Activated gamma-delta T cell treated with anti-CD3 and anti-CD28 coated beads, Interleukin-2, amount 50 U/mL, for 16 hours (primary cell): Measurements from ENCODE around the gene TJP1.
"Not testable (repeated sequence)": the region's sequence is repeated elsewhere in the genome, so short reads cannot be mapped to it uniquely, and the experiment has no call there.

ENCODE experiments used
- DNase-seq: peaks from one replicate; pipeline ENCODE4 v3.0.0-alpha.2; 2020; ENCODE audit warnings: low read depth

Gene TJP1

DNA sequence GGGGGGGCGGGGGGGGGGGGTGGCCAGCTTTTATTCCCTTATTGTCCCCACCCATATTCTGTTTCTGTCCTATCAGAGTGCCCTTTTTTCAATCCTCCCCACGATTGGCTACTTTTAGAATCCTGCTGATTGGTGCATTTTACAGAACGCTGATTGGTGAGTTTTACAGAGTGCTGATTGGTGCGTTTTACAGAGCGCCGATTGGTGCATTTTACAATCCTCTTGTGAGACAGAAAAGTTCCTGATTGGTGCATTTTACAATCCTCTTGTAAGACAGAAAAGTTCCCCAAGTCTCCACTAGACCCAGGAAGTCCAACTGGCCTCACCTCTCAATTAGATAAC lies 164.8 kb downstream of the TJP1 start:
- DNase-seq, result not testable (repeated sequence)

DNA sequence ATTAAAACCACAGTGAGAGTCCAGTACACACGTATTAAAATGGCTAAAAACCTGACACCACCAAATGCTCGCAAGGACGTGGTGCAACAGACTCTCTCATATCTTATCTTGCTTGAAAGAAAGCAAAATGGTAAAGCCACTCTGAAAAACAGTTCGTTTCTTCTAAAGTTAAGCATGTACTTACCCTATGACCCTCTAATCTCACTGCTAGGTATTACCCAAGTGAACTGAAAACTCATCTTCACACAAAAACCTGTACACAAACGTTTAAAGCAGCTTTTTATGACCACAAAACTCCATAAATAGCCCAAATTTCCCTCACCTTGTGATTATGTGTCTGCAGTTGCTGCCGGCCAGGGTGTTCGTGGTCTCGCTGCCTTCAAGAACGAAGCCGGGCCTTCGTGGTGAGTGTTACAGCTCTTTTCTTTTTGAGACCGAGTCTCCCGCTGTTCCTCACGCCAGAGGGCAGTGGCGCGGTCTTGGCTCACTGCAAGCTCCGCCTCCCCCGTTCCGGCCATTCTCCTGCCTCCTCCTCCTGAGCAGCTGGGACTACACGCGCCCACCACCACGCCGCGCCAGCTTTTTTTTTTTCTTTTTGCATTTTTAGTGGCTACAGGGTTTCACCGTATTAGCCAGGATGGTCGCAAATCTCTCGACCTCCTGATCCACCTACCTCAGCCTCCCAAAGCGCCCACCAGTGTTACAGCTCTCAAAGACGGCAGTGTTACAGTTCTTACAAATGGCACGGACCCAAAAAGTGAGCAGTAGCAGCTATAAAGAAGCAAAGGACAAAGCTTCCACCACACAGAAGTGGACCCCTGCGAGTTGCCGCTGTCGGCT lies 165.4 kb downstream of the TJP1 start:
- DNase-seq, result no peak

DNA sequence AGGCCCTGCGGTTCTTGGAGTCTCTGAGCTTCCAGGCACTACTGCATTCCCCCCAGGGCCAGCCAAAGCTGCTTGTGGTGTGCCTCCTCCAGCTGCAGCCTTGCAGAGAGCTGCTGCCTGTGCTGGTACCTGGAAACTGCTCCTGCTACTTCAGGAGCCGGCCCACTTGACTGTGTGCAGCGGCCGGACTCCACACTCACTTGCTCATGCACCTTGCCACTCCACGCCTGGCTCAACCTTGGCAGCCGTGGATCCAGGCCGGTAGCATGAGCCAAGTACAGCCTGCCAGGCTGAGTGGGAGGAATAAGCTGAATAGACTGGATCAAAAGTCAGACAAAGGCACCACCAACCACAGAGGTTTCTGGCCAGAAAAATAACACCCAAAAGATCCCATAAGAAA lies 169.7 kb downstream of the TJP1 start:
- DNase-seq, result no peak

DNA sequence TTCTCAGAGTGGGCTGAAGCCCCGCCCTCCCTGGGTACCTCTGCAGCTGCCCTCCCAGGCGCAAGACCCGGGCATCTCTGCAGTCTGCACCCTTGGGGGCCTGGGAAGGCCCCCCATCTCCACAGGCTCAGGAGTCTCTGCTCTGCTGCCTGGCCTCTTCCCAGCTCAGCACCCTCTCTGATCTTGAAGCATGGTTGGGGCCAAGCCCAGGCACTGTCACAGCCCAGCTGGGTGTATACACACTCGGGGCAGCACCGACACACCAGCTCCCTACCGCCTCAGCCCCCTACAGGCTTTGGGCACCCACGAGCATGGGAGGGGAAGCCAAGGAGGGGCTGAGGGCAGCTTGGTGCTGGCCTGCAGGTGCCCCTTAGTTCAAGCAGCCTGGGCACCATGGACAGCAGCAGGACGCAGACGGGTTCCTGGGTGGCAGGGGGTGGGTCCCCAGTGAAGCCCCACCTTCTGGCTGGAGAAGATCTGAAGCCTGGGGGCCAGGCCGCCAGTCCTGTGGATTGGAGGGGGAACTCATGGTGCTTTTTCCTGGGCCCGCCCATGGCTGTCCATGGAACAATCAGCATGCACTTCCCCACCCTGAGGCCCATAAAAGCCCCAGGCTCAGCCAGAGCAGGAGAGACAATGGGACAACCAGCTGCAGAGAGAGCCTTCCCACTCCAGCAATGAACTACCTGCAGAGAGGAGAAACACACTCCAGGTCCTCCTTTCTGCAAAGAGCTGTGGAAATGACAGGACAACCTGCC lies 170.6 kb downstream of the TJP1 start:
- no peak for DNase-seq
